ENCODE measurements around the gene SS18L1.

The SS18L1 gene

DNA sequence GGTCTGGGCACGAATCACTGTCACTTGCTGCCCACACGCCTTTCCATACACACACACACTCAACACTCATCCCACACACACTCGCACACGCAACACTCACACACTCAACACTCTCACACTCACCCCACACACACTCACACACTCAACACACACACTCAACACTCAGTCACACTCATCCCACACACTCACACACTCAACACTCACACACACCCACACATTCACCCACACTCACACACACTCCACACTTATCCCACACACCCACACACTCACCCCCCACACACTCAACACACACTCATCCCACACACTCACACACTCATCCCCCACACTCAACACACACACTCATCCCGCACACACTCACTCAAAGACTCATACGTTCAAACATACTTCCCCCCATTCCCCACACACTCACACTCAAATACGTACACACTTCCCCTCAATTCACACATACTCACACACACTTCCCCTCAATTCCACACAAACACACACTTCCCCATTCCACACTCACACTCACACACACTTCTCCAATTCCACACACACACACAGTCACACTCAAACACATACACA is 85.5 kb downstream of the SS18L1 start:
- Histone ChIP-seq H3K4me1 (no peaks in the 10 kb centered on the region), H3K4me3 (no peak overlapping the region), H3K27me3 (peaks cover 0 to 80% of the 10 kb centered on the region in 2 donors), H3K9me3 (no peaks in the 10 kb centered on the region), H3K36me3 (no peaks in the 10 kb centered on the region), H3K27ac (no peak overlapping the region)
- TF ChIP-seq, protein P1, sequence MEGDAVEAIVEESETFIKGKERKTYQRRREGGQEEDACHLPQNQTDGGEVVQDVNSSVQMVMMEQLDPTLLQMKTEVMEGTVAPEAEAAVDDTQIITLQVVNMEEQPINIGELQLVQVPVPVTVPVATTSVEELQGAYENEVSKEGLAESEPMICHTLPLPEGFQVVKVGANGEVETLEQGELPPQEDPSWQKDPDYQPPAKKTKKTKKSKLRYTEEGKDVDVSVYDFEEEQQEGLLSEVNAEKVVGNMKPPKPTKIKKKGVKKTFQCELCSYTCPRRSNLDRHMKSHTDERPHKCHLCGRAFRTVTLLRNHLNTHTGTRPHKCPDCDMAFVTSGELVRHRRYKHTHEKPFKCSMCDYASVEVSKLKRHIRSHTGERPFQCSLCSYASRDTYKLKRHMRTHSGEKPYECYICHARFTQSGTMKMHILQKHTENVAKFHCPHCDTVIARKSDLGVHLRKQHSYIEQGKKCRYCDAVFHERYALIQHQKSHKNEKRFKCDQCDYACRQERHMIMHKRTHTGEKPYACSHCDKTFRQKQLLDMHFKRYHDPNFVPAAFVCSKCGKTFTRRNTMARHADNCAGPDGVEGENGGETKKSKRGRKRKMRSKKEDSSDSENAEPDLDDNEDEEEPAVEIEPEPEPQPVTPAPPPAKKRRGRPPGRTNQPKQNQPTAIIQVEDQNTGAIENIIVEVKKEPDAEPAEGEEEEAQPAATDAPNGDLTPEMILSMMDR (IDR thresholded peaks at IDR 0.05) = no peak
- intact Hi-C loops (cut with DNase I; ENCODE audit: low total_unique reads) = no loop called here
- DNase-seq = no peak

DNA sequence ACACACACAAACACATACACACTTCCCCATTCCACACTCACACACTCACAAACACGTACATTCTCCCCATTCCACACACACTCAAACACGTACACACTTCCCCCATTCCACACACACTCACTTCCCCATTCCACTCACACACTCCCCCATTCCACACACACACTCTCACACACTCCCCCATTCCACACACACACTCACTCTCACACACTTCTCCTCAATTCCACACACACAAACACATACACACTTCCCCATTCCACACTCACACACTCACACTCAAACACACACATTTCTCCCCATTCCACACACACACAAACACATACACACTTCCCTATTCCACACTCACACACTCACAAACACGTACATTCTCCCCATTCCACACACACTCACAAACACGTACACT is 86.1 kb downstream of the SS18L1 start:
- Histone ChIP-seq H3K9me3 (no peaks in the 10 kb centered on the region), H3K27ac (no peak overlapping the region)
- TF ChIP-seq, protein P1 (IDR thresholded peaks at IDR 0.05) = no peak

DNA sequence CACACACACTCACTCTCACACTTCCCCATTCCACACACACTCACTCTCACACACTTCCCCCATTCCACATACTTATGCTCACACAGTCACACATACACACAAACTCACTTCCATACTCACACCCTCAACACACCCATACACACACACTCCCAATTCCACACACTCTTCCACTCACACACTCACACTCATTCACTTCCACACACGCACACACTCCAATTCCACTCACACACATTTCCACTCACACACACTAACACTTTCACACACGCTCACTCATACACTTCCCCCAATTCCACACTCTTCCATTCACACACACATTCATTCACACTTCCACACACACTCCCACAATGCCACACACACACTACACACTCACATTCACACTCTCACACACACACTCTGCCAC is 86.7 kb downstream of the SS18L1 start:
- H3K9me3 ChIP-seq = no peaks in the 10 kb centered on the region
- TF ChIP-seq, protein P1 (IDR thresholded peaks at IDR 0.05) = no peak
- no peaks in the 10 kb centered on the region for H3K4me1 ChIP-seq
- DNase-seq = no peak
- no peaks in the 10 kb centered on the region for H3K36me3 ChIP-seq
- intact Hi-C loops (cut with DNase I; ENCODE audit: low total_unique reads) = loop anchor here (10.0 kb wide), 1 partner anchor 45 kb away; the partner anchor contains the start of gene MTG2
- no peak overlapping the region for H3K27ac ChIP-seq
- H3K27me3 ChIP-seq = peaks cover 0 to 78% of the 10 kb centered on the region in 2 donors
- no peak overlapping the region for H3K4me3 ChIP-seq

More for the DNA sequence above, 86.1 kb downstream of the SS18L1 start:
- Histone ChIP-seq H3K4me3 (no peak overlapping the region), H3K4me1 (no peaks in the 10 kb centered on the region), H3K27me3 (peaks cover 0 to 80% of the 10 kb centered on the region in 2 donors), H3K36me3 (no peaks in the 10 kb centered on the region)
- DNase-seq = no peak
- intact Hi-C loops (cut with DNase I; ENCODE audit: low total_unique reads) = loop anchor here (10.0 kb wide), 1 partner anchor 45 kb away; the partner anchor contains the start of gene MTG2

DNA sequence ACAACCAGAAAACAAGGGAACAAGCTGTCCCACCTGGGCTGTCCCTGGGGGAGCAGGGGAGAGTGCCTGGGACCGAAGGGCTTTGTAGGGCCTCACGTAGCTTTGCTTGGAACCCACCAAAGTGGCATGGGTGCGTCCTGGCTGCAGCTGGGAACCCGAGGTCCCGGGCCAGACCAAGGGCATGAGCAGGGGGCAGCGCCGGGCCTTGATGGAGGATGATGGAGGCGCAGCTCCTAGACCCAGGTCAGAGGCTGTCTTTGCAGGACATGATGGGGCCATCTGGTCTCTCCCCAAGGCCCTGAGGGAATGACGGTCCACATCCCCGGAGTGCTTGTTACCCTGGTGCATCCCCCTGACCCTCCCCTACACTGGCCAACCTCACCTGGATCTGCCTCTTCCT is 87.1 kb downstream of the SS18L1 start:
- peaks cover 0 to 80% of the 10 kb centered on the region in 2 donors for H3K27me3 ChIP-seq
- intact Hi-C loops (cut with DNase I; ENCODE audit: low total_unique reads) = loop anchor here (10.0 kb wide), 1 partner anchor 46 kb away; the partner anchor contains the start of gene MTG2
- H3K27ac ChIP-seq = no peak overlapping the region
- no peaks in the 10 kb centered on the region for H3K4me1 ChIP-seq
- H3K36me3 ChIP-seq = no peaks in the 10 kb centered on the region
- no peak overlapping the region for H3K4me3 ChIP-seq
- DNase-seq = no peak
- TF ChIP-seq, protein P1 (IDR thresholded peaks at IDR 0.05) = no peak
- no peaks in the 10 kb centered on the region for H3K9me3 ChIP-seq

DNA sequence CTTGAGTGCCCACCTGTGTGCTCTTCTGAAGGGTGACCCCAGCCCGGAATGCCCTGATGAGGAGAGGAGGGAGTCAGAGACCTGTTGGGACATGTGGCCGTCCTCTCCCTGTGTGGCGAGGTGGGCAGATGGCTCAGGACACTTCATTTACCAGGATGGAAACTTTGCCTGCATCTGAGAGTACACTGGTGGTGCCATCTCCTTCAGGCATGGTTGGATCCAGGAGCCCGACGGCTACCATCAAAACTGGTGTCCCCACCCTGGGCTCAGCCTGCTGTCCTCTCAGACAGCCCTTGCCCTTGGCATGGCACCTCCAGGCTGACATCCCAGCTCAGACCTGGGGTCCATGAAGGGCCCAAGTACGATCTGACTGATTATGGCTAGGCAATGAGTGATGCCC is 87.7 kb downstream of the SS18L1 start:
- intact Hi-C loops (cut with DNase I; ENCODE audit: low total_unique reads) = loop anchor here (10.0 kb wide), 1 partner anchor 46 kb away; the partner anchor contains the start of gene MTG2
- Histone ChIP-seq H3K9me3 (no peaks in the 10 kb centered on the region), H3K4me3 (no peak overlapping the region), H3K27me3 (peaks cover 0 to 79% of the 10 kb centered on the region in 2 donors), H3K36me3 (no peaks in the 10 kb centered on the region), H3K27ac (no peak overlapping the region), H3K4me1 (no peaks in the 10 kb centered on the region)
- no peak for DNase-seq
- TF ChIP-seq, protein P1 (IDR thresholded peaks at IDR 0.05) = no peak
